GM12878 (cell line): ENCODE data around the gene TMEM135. TPM values are rescaled to one million over a fixed set of nuclear protein-coding genes. Genes with fewer than 3 reads are reported as not detected.

ENCODE experiments used
- ATAC-seq: fragments of 200-7000 bp; cut with Tn5 transposase; 3 replicates; pipeline ENCODE4 v1.9.1; 2020; ENCODE audit warnings: mild to moderate bottlenecking, moderate library complexity
- BruUV-seq: library from RNA; stranded (reverse); fragments of 400-500 nt; replicated peaks from 2 replicates; lab custom pipeline; 2021; lab: Mats Ljungman, UMichigan
- CTCF ChIA-PET: fragments of 300-600 bp; sonication (Branson Sonifier 250); formaldehyde crosslinking; extraction: SDS; loops from one replicate; lab custom pipeline; 2021; ENCODE audit warnings: inconsistent platforms; lab: Yijun Ruan, JAX
- POLR2A ChIA-PET: fragments of 350-600 bp; formaldehyde crosslinking; extraction: SDS; loops from one replicate; lab custom pipeline; 2021; ENCODE audit warnings: inconsistent platforms; lab: Charles Lee
- RAD21 ChIA-PET: fragments of 300-600 bp; sonication (Branson Sonifier 250); formaldehyde crosslinking; loops from one replicate; lab custom pipeline; 2023; ENCODE audit warnings: antibody characterized with exemption; ENCODE audit not compliant: unreplicated experiment; lab: Charles Lee
- SMC1A ChIA-PET: fragments of 300-600 bp; sonication (Branson Sonifier 250); formaldehyde crosslinking; loops from one replicate; lab custom pipeline; 2023; ENCODE audit not compliant: unreplicated experiment, uncharacterized antibody; lab: Charles Lee
- DNase-seq: peaks from one replicate; pipeline ENCODE4 v3.0.0-alpha.2; 2011; ENCODE audit warnings: low read depth, low spot score
- FAIRE-seq: peaks from 3 replicates; lab custom pipeline; 2011; peaks lifted over from hg19 to GRCh38; lab: Jason Lieb, UNC
- H2AFZ ChIP-seq: 2 replicates; pipeline ENCODE4 v1.6.0; 2011; ENCODE audit warnings: low read depth, low read length, control low read depth; ENCODE audit not compliant: control insufficient read depth
- H3K27ac ChIP-seq: 2 replicates; pipeline ENCODE4 v1.5.1; 2011; ENCODE audit warnings: control low read depth; ENCODE audit not compliant: control insufficient read depth, insufficient read depth
- H3K27me3 ChIP-seq, 2 experiments: replicated peaks in 1 of 2; 2 replicates each; pipeline versions ENCODE4 v1.6.0 to v1.6.1; 2011; ENCODE audit warnings: low read length in 1 of 2; ENCODE audit not compliant: control insufficient read depth in 2 of 2, insufficient read depth in 2 of 2
- H3K36me3 ChIP-seq, 2 experiments: 2 replicates each; pipeline ENCODE4 v1.5.1; 2011; ENCODE audit warnings: low read length in 1 of 2; ENCODE audit not compliant: control insufficient read depth in 2 of 2, insufficient read depth in 2 of 2
- H3K4me1 ChIP-seq: 2 replicates; pipeline ENCODE4 v1.6.1; 2011; ENCODE audit warnings: mild to moderate bottlenecking, low read length, moderate library complexity, mixed read lengths; ENCODE audit not compliant: control insufficient read depth, insufficient read depth
- H3K4me2 ChIP-seq: 2 replicates; pipeline ENCODE4 v1.6.0; 2011; ENCODE audit warnings: control low read depth; ENCODE audit not compliant: control insufficient read depth, insufficient read depth
- H3K4me3 ChIP-seq: fragments of 200-600 bp; sonication (generic); 2 replicates; pipeline ENCODE4 v1.5.1; 2016
- H3K79me2 ChIP-seq: 2 replicates; pipeline ENCODE4 v1.6.0; 2011; ENCODE audit warnings: low read length; ENCODE audit not compliant: control insufficient read depth, insufficient read depth
- H3K9ac ChIP-seq: 2 replicates; pipeline ENCODE4 v1.8.0; 2011; ENCODE audit warnings: low read length, control low read depth, mixed read lengths; ENCODE audit not compliant: control insufficient read depth, insufficient read depth
- H3K9me3 ChIP-seq: replicated peaks from 3 replicates; pipeline ENCODE4 v1.5.1; 2011; ENCODE audit warnings: mild to moderate bottlenecking, low read length; ENCODE audit not compliant: control insufficient read depth, insufficient read depth
- H4K20me1 ChIP-seq: 2 replicates; pipeline ENCODE4 v1.6.0; 2011; ENCODE audit not compliant: control insufficient read depth, insufficient read depth
- ATF3 ChIP-seq: IDR thresholded peaks from 2 replicates; pipeline ENCODE4 v1.6.1; 2011; ENCODE audit warnings: low read depth, mild to moderate bottlenecking, low read length, moderate library complexity, borderline replicate concordance; ENCODE audit errors: extremely low read depth
- CBFB ChIP-seq: IDR thresholded peaks from 2 replicates; pipeline ENCODE4 v1.6.1; 2016; ENCODE audit warnings: antibody characterized with exemption, low read depth
- EZH2 ChIP-seq: IDR thresholded peaks from 2 replicates; pipeline ENCODE4 v1.6.1; 2012; ENCODE audit warnings: low read depth, mild to moderate bottlenecking, control low read depth, inconsistent platforms, low read length, borderline replicate concordance; ENCODE audit not compliant: control insufficient read depth
- IKZF2 ChIP-seq, 2 experiments: fragments of 450-650 bp; IDR thresholded peaks; 2 replicates each; pipeline ENCODE4 v1.6.1; 2017; ENCODE audit warnings: mild to moderate bottlenecking in 2 of 2, moderate library complexity in 2 of 2
- KLF5 ChIP-seq: fragments of 450-650 bp; IDR thresholded peaks from 2 replicates; pipeline ENCODE4 v1.6.1; 2014; ENCODE audit warnings: mild to moderate bottlenecking; ENCODE audit not compliant: partially characterized antibody
- LARP7 ChIP-seq: fragments of 450-650 bp; IDR thresholded peaks from 2 replicates; pipeline ENCODE4 v1.6.1; 2017; ENCODE audit warnings: mild to moderate bottlenecking
- MYB ChIP-seq: fragments of 150-350 bp; IDR thresholded peaks from 2 replicates; pipeline ENCODE4 v1.6.1; 2014; ENCODE audit warnings: mild to moderate bottlenecking, low read depth, low read length, borderline replicate concordance
- NBN ChIP-seq: fragments of 450-650 bp; IDR thresholded peaks from 2 replicates; pipeline ENCODE4 v1.6.1; 2016
- NFIC ChIP-seq: IDR thresholded peaks from 2 replicates; pipeline ENCODE4 v1.6.1; 2012; ENCODE audit warnings: low read depth, mild to moderate bottlenecking, inconsistent platforms, low read length, moderate library complexity
- NR2F1 ChIP-seq: fragments of 450-650 bp; conservative IDR thresholded peaks from 2 replicates; pipeline ENCODE4 v1.6.1; 2017; ENCODE audit warnings: mild to moderate bottlenecking
- PAX8 ChIP-seq: fragments of 450-650 bp; IDR thresholded peaks from 2 replicates; pipeline ENCODE4 v1.6.1; 2017; ENCODE audit warnings: mild to moderate bottlenecking, moderate library complexity
- RFX5 ChIP-seq: IDR thresholded peaks from 2 replicates; pipeline ENCODE4 v1.6.1; 2011; ENCODE audit warnings: low read depth, low read length, improper control_type of control experiment
- SREBF1 ChIP-seq: IDR thresholded peaks from 2 replicates; pipeline ENCODE4 v1.6.1; 2012; ENCODE audit warnings: mild to moderate bottlenecking, low read length
- ZNF384 ChIP-seq: IDR thresholded peaks from 2 replicates; pipeline ENCODE4 v1.6.1; 2012; ENCODE audit warnings: low read depth, mild to moderate bottlenecking, low read length, improper control_type of control experiment, borderline replicate concordance
- WGBS: methylation state at CpG from one replicate; pipeline ENCODE4 v1.1.6; 2016; ENCODE audit warnings: low lambda C conversion rate; ENCODE audit not compliant: insufficient replicate concordance, insufficient coverage; ENCODE audit errors: missing lambda C conversion rate; 5-methylcytosine and 5-hydroxymethylcytosine counted together
- in situ Hi-C: fragments of 300-500 bp; cut with MboI; formaldehyde crosslinking; loops from 9 replicates; pipeline ENCODE4 v1.14.3; 2018; ENCODE audit warnings: mixed read lengths
- intact Hi-C: fragments of 100-400 bp; cut with micrococcal nuclease; formaldehyde crosslinking; loops from one replicate; pipeline ENCODE4 v1.14.2; 2022; ENCODE audit not compliant: unreplicated experiment
- polyA plus RNA-seq, 11 experiments: library from polyadenylated mRNA; depleted of rRNA in 4 of 11; unstranded in 6 of 11; stranded (reverse) in 5 of 11; fragments of >200 nt; fragmentation: Nextera tagmentation in 4 of 11; fragmentation: Illumina TruSeq in 1 of 11; extraction: Ambion mirVana in 4 of 11; extraction: Trizol in 1 of 11; gene quantifications; 1 replicate in 1 of 11; 2 replicates in 10 of 11; pipeline versions ENCODE4 v1.2.1 to v1.2.3, GENCODE V29; 2011 to 2016; ENCODE audit warnings: inconsistent platforms in 2 of 11, missing spikeins in 2 of 11, low read depth in 1 of 11
- total RNA-seq, 4 experiments: library from RNA; depleted of rRNA in 3 of 4; stranded (reverse); fragments of >200 nt in 3 of 4; fragmentation: Illumina TruSeq in 1 of 4; extraction: Trizol in 1 of 4; gene quantifications; 2 replicates each; pipeline versions ENCODE4 v1.2.1 to v1.2.3, GENCODE V29; 2013 to 2021
- TF ChIP-seq, protein P1 (sequence below): fragments of 450-650 bp; IDR thresholded peaks from 2 replicates; pipeline ENCODE4 v1.6.1; 2016; ENCODE audit warnings: mild to moderate bottlenecking

Gene TMEM135
- total and polyA plus RNA-seq, 10 of the 15 experiments (the other 5 are each of a cell fraction or from before 2014, with no cell fraction given), result 7.2 to 117 (median 12.9) TPM

- Histone ChIP-seq H3K4me1 (no peaks in the 10 kb centered on the region), H3K9ac (no peak overlapping the region), H3K36me3 (no peaks in the 10 kb centered on the region), H4K20me1 (no peaks in the 10 kb centered on the region), H3K27me3 (no peaks in the 10 kb centered on the region), H2AFZ (no peak overlapping the region), H3K4me2 (no peak overlapping the region), H3K79me2 (no peaks in the 10 kb centered on the region), H3K4me3 (no peak overlapping the region), H3K27ac (no peak overlapping the region), H3K9me3 (no peaks in the 10 kb centered on the region; the same call in 2 of the 3 replicates)
- no peak for FAIRE-seq
- ChIA-PET RAD21 (interaction anchor here (0.6 kb wide), 1 partner anchor 155 kb away, joined by 3 read pairs; no protein-coding TSS in a partner anchor), SMC1A (interaction anchor here (0.6 to 1.5 kb wide), 6 partner anchors 15 to 73 kb away, joined by 3 to 5 read pairs (median 3); no protein-coding TSS in a partner anchor), CTCF (interaction anchor here (1.1 kb wide), 1 partner anchor 13 kb away, joined by 5 read pairs; no protein-coding TSS in a partner anchor), POLR2A (interaction anchor here (1.0 kb wide), 1 partner anchor 47 kb away, joined by 3 read pairs; no protein-coding TSS in a partner anchor)
- TF ChIP-seq LARP7, result no peak
- TF ChIP-seq NR2F1, result no peak
- TF ChIP-seq NFIC, result no peak
- TF ChIP-seq PAX8, result no peak
- TF ChIP-seq ATF3, result no peak
- no peak for TF ChIP-seq EZH2
- TF ChIP-seq CBFB, result no peak
- TF ChIP-seq SREBF1, result no peak
- no peak for TF ChIP-seq NBN
- TF ChIP-seq IKZF2 (IDR thresholded peaks at IDR 0.05), result no peak
- TF ChIP-seq, protein P1, sequence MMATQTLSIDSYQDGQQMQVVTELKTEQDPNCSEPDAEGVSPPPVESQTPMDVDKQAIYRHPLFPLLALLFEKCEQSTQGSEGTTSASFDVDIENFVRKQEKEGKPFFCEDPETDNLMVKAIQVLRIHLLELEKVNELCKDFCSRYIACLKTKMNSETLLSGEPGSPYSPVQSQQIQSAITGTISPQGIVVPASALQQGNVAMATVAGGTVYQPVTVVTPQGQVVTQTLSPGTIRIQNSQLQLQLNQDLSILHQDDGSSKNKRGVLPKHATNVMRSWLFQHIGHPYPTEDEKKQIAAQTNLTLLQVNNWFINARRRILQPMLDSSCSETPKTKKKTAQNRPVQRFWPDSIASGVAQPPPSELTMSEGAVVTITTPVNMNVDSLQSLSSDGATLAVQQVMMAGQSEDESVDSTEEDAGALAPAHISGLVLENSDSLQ, result no peak
- no peak for TF ChIP-seq RFX5
- no peak for TF ChIP-seq ZNF384
- TF ChIP-seq KLF5, result no peak
- TF ChIP-seq MYB, result no peak
- DNase-seq, result no peak
- ATAC-seq, result no peak
- no TSS peak for BruUV-seq
- intact Hi-C loops, result no loop called here
- 90% methylated on average over 3 of the region's 3 CpGs for WGBS
- in situ Hi-C loops, result no loop called here
These were observed 72.9 kb downstream of the TMEM135 start for GRCh38 chr11:87110443-87111131.
